PC-3 (cell line): ENCODE results near the gene PCCA.

ENCODE experiments used
- EZH2 ChIP-seq: fragments of 300-600 bp; sonication (generic); IDR thresholded peaks from one replicate; pipeline ENCODE4 v1.6.1; 2017; ENCODE audit warnings: antibody characterized with exemption, mild to moderate bottlenecking, low read length; ENCODE audit not compliant: unreplicated experiment
- EZH2phosphoT487 ChIP-seq: fragments of 300-600 bp; sonication (generic); IDR thresholded peaks from 2 replicates; pipeline ENCODE4 v1.6.1; 2018; ENCODE audit warnings: mild to moderate bottlenecking, antibody characterized with exemption, low read length, borderline replicate concordance
- TF ChIP-seq, protein P1 (sequence below): fragments of 300-600 bp; sonication (generic); conservative IDR thresholded peaks from 2 replicates; pipeline ENCODE4 v1.5.1; 2017; ENCODE audit warnings: antibody characterized with exemption, low read depth, mild to moderate bottlenecking, low read length

DNA sequence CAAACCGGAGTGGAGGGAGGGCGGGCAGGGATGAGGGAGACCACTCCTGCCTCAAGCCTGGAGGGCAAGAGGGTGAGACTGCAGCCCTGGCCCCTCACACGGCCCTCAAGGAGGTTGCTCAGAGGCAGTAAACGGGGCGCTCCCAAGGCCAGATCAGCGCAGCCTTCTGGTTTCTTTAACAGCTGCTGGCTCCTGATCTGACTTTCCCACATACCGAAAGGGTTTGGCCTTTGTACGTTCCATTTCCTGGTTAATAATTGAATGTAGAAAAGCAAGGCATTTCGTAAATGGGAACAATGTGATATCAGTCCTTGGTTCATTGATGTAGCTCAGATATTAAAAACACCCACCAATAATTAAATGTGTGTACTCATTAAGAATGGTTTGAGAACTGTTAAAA, 428.2 kb downstream of the PCCA start:
- TF ChIP-seq EZH2 = no peak
- TF ChIP-seq, protein P1, sequence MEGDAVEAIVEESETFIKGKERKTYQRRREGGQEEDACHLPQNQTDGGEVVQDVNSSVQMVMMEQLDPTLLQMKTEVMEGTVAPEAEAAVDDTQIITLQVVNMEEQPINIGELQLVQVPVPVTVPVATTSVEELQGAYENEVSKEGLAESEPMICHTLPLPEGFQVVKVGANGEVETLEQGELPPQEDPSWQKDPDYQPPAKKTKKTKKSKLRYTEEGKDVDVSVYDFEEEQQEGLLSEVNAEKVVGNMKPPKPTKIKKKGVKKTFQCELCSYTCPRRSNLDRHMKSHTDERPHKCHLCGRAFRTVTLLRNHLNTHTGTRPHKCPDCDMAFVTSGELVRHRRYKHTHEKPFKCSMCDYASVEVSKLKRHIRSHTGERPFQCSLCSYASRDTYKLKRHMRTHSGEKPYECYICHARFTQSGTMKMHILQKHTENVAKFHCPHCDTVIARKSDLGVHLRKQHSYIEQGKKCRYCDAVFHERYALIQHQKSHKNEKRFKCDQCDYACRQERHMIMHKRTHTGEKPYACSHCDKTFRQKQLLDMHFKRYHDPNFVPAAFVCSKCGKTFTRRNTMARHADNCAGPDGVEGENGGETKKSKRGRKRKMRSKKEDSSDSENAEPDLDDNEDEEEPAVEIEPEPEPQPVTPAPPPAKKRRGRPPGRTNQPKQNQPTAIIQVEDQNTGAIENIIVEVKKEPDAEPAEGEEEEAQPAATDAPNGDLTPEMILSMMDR = no peak
- TF ChIP-seq EZH2phosphoT487 = no peak
